IMR-90 (cell line): ENCODE results near the gene MAPK13. TPM values are rescaled to one million over a fixed set of nuclear protein-coding genes. Genes with fewer than 3 reads are reported as not detected.

Experiments
- ATAC-seq: fragments of 200-7000 bp; cut with Tn5 transposase; 2 replicates; pipeline ENCODE4 v1.9.1; 2020; ENCODE audit warnings: low read depth, mild to moderate bottlenecking, moderate library complexity
- BruUV-seq: library from RNA; stranded (reverse); fragments of 400-500 nt; replicated peaks from 2 replicates; lab custom pipeline; 2021; lab: Mats Ljungman, UMichigan
- CTCF ChIA-PET: fragments of 300-600 bp; formaldehyde crosslinking; extraction: SDS; loops from one replicate; lab custom pipeline; 2021; ENCODE audit warnings: antibody characterized with exemption; lab: Yijun Ruan, JAX
- POLR2A ChIA-PET: fragments of 300-600 bp; sonication (Branson Sonifier 250); formaldehyde crosslinking; loops from one replicate; lab custom pipeline; 2022; ENCODE audit warnings: antibody characterized with exemption; ENCODE audit not compliant: unreplicated experiment; lab: Charles Lee
- DNase-seq: peaks from one replicate; pipeline ENCODE4 v3.0.0; 2013
- H2AFZ ChIP-seq: replicated peaks from 2 replicates; pipeline ENCODE3; 2013; ENCODE audit warnings: low read length, mild to moderate bottlenecking; ENCODE audit not compliant: poor library complexity
- H2AK5ac ChIP-seq: 2 replicates; pipeline ENCODE4 v1.6.1; 2013; ENCODE audit warnings: low read depth, low read length, inconsistent platforms
- H2AK9ac ChIP-seq: replicated peaks from 2 replicates; pipeline ENCODE3; 2013; ENCODE audit warnings: mild to moderate bottlenecking, low read depth, low read length, moderate library complexity; ENCODE audit not compliant: poor library complexity
- H2BK120ac ChIP-seq: 2 replicates; pipeline ENCODE4 v1.6.1; 2013; ENCODE audit warnings: low read depth, low read length, inconsistent platforms
- H2BK15ac ChIP-seq: 3 replicates; pipeline ENCODE4 v1.6.1; 2013; ENCODE audit warnings: low read depth, low read length, inconsistent platforms
- H2BK20ac ChIP-seq: 2 replicates; pipeline ENCODE4 v1.6.1; 2013; ENCODE audit warnings: low read depth, mild to moderate bottlenecking, inconsistent platforms, low read length, moderate library complexity
- H2BK5ac ChIP-seq: 2 replicates; pipeline ENCODE4 v1.6.1; 2013; ENCODE audit warnings: mild to moderate bottlenecking, low read depth, low read length, inconsistent platforms; ENCODE audit not compliant: poor library complexity, severe bottlenecking
- H3K14ac ChIP-seq: replicated peaks from 2 replicates; pipeline ENCODE4 v1.6.1; 2013; ENCODE audit warnings: low read depth, low read length, inconsistent platforms
- H3K18ac ChIP-seq: 2 replicates; pipeline ENCODE4 v1.6.1; 2013; ENCODE audit warnings: low read depth, low read length, control low read depth
- H3K23ac ChIP-seq: 2 replicates; pipeline ENCODE4 v1.6.1; 2013; ENCODE audit warnings: low read depth, low read length, inconsistent platforms
- H3K27ac ChIP-seq: 2 replicates; pipeline ENCODE4 v1.5.1; 2013; ENCODE audit warnings: mild to moderate bottlenecking, control low read depth, low read length; ENCODE audit not compliant: insufficient read depth
- H3K27me3 ChIP-seq: 2 replicates; pipeline ENCODE4 v1.6.1; 2013; ENCODE audit warnings: low read length; ENCODE audit not compliant: control insufficient read depth, insufficient read depth
- H3K36me3 ChIP-seq: 2 replicates; pipeline ENCODE4 v1.6.1; 2013; ENCODE audit warnings: low read length, mixed read lengths; ENCODE audit not compliant: control insufficient read depth, insufficient read depth
- H3K4ac ChIP-seq: 2 replicates; pipeline ENCODE4 v1.6.1; 2013; ENCODE audit warnings: low read depth, low read length, inconsistent platforms
- H3K4me1 ChIP-seq: 2 replicates; pipeline ENCODE4 v1.6.1; 2013; ENCODE audit warnings: low read length, mixed read lengths; ENCODE audit not compliant: control insufficient read depth, insufficient read depth
- H3K4me2 ChIP-seq: 2 replicates; pipeline ENCODE4 v1.6.1; 2013; ENCODE audit warnings: low read depth, mild to moderate bottlenecking, control low read depth, low read length, moderate library complexity
- H3K4me3 ChIP-seq: 2 replicates; pipeline ENCODE4 v1.5.1; 2013; ENCODE audit warnings: low read depth, mild to moderate bottlenecking, control low read depth, low read length, moderate library complexity; ENCODE audit not compliant: insufficient read depth
- H3K56ac ChIP-seq: 2 replicates; pipeline ENCODE4 v1.6.1; 2013; ENCODE audit warnings: low read length, inconsistent platforms; ENCODE audit not compliant: insufficient read depth; ENCODE audit errors: extremely low read depth
- H3K79me1 ChIP-seq, 2 experiments: 2 replicates each; pipeline ENCODE4 v1.6.1; 2013; ENCODE audit warnings: low read length in 2 of 2, inconsistent platforms in 1 of 2, low read depth in 1 of 2
- H3K9ac ChIP-seq: 2 replicates; pipeline ENCODE4 v1.6.1; 2013; ENCODE audit warnings: low read depth, low read length, control low read depth
- H3K9me1 ChIP-seq: 2 replicates; pipeline ENCODE4 v1.6.1; 2013; ENCODE audit warnings: low read length, inconsistent platforms; ENCODE audit not compliant: insufficient read depth
- H3K9me3 ChIP-seq: 2 replicates; pipeline ENCODE4 v1.6.1; 2013; ENCODE audit warnings: low read length; ENCODE audit not compliant: control insufficient read depth, insufficient read depth
- H4K20me1 ChIP-seq: 2 replicates; pipeline ENCODE4 v1.6.1; 2013; ENCODE audit warnings: low read length, inconsistent platforms; ENCODE audit not compliant: insufficient read depth
- H4K5ac ChIP-seq: 2 replicates; pipeline ENCODE4 v1.6.1; 2013; ENCODE audit warnings: mild to moderate bottlenecking, low read depth, low read length, control low read depth
- H4K8ac ChIP-seq, 2 experiments: 2 replicates each; pipeline ENCODE4 v1.6.1; 2013; ENCODE audit warnings: low read depth in 2 of 2, low read length in 2 of 2, control low read depth in 1 of 2, inconsistent platforms in 1 of 2
- H4K91ac ChIP-seq: 2 replicates; pipeline ENCODE4 v1.6.1; 2013; ENCODE audit warnings: low read depth, low read length, inconsistent platforms; ENCODE audit not compliant: insufficient read depth
- BHLHE40 ChIP-seq: fragments of 150-350 bp; IDR thresholded peaks from 2 replicates; pipeline ENCODE4 v1.6.1; 2016; ENCODE audit warnings: mild to moderate bottlenecking, low read depth, low read length
- CEBPB ChIP-seq: IDR thresholded peaks from 2 replicates; pipeline ENCODE4 v1.6.1; 2012; ENCODE audit warnings: low read depth, low read length, improper control_type of control experiment
- CHD1 ChIP-seq: IDR thresholded peaks from 2 replicates; pipeline ENCODE4 v1.6.1; 2012; ENCODE audit warnings: low read depth, low read length, improper control_type of control experiment
- FOS ChIP-seq: fragments of 150-350 bp; IDR thresholded peaks from 2 replicates; pipeline ENCODE4 v1.6.1; 2016; ENCODE audit warnings: low read depth, low read length
- MAZ ChIP-seq: IDR thresholded peaks from 2 replicates; pipeline ENCODE4 v1.6.1; 2012; ENCODE audit warnings: low read depth, mild to moderate bottlenecking, low read length, improper control_type of control experiment, moderate library complexity, borderline replicate concordance
- MXI1 ChIP-seq: IDR thresholded peaks from 2 replicates; pipeline ENCODE4 v1.6.1; 2012; ENCODE audit warnings: low read depth, mild to moderate bottlenecking, low read length, moderate library complexity, borderline replicate concordance
- NFE2L2 ChIP-seq: fragments of 150-350 bp; IDR thresholded peaks from 2 replicates; pipeline ENCODE4 v1.6.1; 2016; ENCODE audit warnings: low read depth, mild to moderate bottlenecking, low read length
- POLR2A ChIP-seq: IDR thresholded peaks from 2 replicates; pipeline ENCODE4 v1.6.1; 2012; ENCODE audit warnings: mild to moderate bottlenecking, low read depth, low read length
- SMC3 ChIP-seq: fragments of 150-350 bp; IDR thresholded peaks from 2 replicates; pipeline ENCODE4 v1.6.1; 2016; ENCODE audit warnings: low read depth, mild to moderate bottlenecking, antibody characterized with exemption, low read length, moderate library complexity
- WGBS, 2 experiments: methylation state at CpG; one replicate each; pipeline versions ENCODE4 v1.1.5 to v1.1.7; 2013; ENCODE audit warnings: missing lambda C conversion rate in 2 of 2; ENCODE audit not compliant: insufficient read length in 1 of 2; ENCODE audit errors: extremely low coverage in 2 of 2; 5-methylcytosine and 5-hydroxymethylcytosine counted together
- dilution Hi-C: fragments of 300-500 bp; cut with HindIII; formaldehyde crosslinking; loops from one replicate; pipeline ENCODE4 v1.14.3; 2018; ENCODE audit warnings: low sequenced_read_pairs; ENCODE audit not compliant: unreplicated experiment
- in situ Hi-C: fragments of 300-500 bp; cut with MboI; formaldehyde crosslinking; loops from 3 replicates; pipeline ENCODE4 v1.14.3; 2019; ENCODE audit warnings: low sequenced_read_pairs, inconsistent platforms, mixed read lengths
- intact Hi-C: fragments of 100-400 bp; cut with micrococcal nuclease; formaldehyde crosslinking; loops from 2 replicates; pipeline ENCODE4 v1.10.0; 2022
- polyA plus RNA-seq, 3 experiments: library from polyadenylated mRNA; depleted of rRNA; stranded (reverse); fragments of >200 nt; gene quantifications; 2 replicates each; pipeline ENCODE4 v1.2.3, GENCODE V29; 2012; ENCODE audit warnings: low replicate concordance in 1 of 3
- total RNA-seq: library from RNA; depleted of rRNA; stranded (reverse); fragments of >200 nt; gene quantifications from 2 replicates; pipeline ENCODE4 v1.2.3, GENCODE V29; 2012
- TF ChIP-seq, protein P1 (sequence below): conservative IDR thresholded peaks from 2 replicates; pipeline ENCODE4 v1.5.1; 2012; ENCODE audit warnings: mild to moderate bottlenecking, low read depth, low read length, improper control_type of control experiment
- TF ChIP-seq, protein P2 (sequence below): fragments of 150-350 bp; IDR thresholded peaks from 2 replicates; pipeline ENCODE4 v1.6.1; 2016; ENCODE audit warnings: low read depth, mild to moderate bottlenecking, low read length, moderate library complexity, borderline replicate concordance

MAPK13 gene
- total and polyA plus RNA-seq, 2 of the 4 experiments (the other 2 are of a cell fraction), result 2.0 to 2.9 TPM

DNA sequence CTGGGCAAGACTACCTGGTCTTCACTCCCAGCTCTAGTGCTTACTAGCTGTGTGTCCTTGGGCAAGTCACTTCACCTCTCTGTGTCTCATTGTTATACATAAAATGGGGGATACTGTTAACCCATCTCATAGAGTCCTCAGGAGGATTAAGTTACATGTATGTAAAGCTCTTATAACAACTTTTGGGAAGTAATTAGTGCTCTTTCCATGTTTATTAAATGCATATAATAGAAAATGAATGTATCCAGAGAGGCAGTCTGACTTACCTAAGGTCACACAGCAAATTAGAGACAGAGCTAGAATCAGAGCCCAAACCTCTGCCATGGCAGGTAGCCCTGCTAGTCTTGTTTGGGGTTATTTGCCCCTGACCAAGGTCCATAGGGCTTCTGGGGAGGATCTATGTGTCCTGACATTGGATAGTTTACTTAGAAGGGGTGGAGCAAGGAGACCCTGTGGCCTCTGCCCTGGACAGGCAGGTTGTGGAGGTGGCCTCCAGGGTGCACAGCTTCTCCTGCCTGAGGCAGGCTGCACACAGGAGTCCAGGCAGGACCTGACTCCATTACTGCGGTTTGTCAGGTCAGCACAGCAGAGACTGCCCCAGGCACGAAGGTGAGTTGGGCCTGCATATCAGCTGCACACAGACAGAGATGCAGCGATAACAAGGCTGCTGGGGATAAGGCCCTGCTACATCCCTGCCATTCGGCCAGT lies 8.4 kb upstream of the MAPK13 start:
- ChIA-PET POLR2A (no interaction called here), CTCF (no interaction called here)
- no peak overlapping the region for H2BK120ac ChIP-seq
- H3K27me3 ChIP-seq, result no peaks in the 10 kb centered on the region
- TF ChIP-seq SMC3, result no peak
- no peak for TF ChIP-seq CHD1
- TF ChIP-seq NFE2L2, result no peak
- TF ChIP-seq MAZ, result no peak
- TF ChIP-seq BHLHE40, result no peak
- no peak for TF ChIP-seq POLR2A
- TF ChIP-seq CEBPB, result no peak
- TF ChIP-seq, protein P1, sequence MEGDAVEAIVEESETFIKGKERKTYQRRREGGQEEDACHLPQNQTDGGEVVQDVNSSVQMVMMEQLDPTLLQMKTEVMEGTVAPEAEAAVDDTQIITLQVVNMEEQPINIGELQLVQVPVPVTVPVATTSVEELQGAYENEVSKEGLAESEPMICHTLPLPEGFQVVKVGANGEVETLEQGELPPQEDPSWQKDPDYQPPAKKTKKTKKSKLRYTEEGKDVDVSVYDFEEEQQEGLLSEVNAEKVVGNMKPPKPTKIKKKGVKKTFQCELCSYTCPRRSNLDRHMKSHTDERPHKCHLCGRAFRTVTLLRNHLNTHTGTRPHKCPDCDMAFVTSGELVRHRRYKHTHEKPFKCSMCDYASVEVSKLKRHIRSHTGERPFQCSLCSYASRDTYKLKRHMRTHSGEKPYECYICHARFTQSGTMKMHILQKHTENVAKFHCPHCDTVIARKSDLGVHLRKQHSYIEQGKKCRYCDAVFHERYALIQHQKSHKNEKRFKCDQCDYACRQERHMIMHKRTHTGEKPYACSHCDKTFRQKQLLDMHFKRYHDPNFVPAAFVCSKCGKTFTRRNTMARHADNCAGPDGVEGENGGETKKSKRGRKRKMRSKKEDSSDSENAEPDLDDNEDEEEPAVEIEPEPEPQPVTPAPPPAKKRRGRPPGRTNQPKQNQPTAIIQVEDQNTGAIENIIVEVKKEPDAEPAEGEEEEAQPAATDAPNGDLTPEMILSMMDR, result no peak
- TF ChIP-seq, protein P2, sequence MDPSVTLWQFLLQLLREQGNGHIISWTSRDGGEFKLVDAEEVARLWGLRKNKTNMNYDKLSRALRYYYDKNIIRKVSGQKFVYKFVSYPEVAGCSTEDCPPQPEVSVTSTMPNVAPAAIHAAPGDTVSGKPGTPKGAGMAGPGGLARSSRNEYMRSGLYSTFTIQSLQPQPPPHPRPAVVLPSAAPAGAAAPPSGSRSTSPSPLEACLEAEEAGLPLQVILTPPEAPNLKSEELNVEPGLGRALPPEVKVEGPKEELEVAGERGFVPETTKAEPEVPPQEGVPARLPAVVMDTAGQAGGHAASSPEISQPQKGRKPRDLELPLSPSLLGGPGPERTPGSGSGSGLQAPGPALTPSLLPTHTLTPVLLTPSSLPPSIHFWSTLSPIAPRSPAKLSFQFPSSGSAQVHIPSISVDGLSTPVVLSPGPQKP, result no peak
- no peak for TF ChIP-seq FOS
- TF ChIP-seq MXI1, result no peak
- in situ Hi-C loops, result loop anchor here (5.0 kb wide), 1 partner anchor 80 kb away; no protein-coding TSS in a partner anchor
- BruUV-seq, result no TSS peak
- no peak overlapping the region for H4K5ac ChIP-seq
- no peak overlapping the region for H3K4me2 ChIP-seq
- H4K8ac ChIP-seq, result no peak overlapping the region
- no peak overlapping the region for H2BK15ac ChIP-seq
- H3K18ac ChIP-seq, result no peak overlapping the region
- H3K27ac ChIP-seq, result no peak overlapping the region
- H4K20me1 ChIP-seq, result no peaks in the 10 kb centered on the region
- no peaks in the 10 kb centered on the region for H3K9me3 ChIP-seq
- no peak overlapping the region for H2AK9ac ChIP-seq
- peaks cover 15% of the 10 kb centered on the region for H3K9me1 ChIP-seq
- no peak overlapping the region for H3K9ac ChIP-seq
- no peak overlapping the region for H2BK5ac ChIP-seq
- DNase-seq (no peak), ATAC-seq (no peak)
- 66% methylated on average over 2 of the region's 4 CpGs; no CpG with 5 or more reads in 1 of the 2 experiments for WGBS, 2 experiments
- H3K4me3 ChIP-seq, result no peak overlapping the region
- no peak overlapping the region for H4K91ac ChIP-seq
- no peak overlapping the region for H2AK5ac ChIP-seq
- no peak overlapping the region for H3K4ac ChIP-seq
- H2BK20ac ChIP-seq, result no peak overlapping the region
- H2AFZ ChIP-seq, result no peak overlapping the region
- H3K23ac ChIP-seq, result no peak overlapping the region
- no peak overlapping the region for H3K56ac ChIP-seq
- dilution Hi-C loops, result no loop called here
- no peaks in the 10 kb centered on the region for H3K79me1 ChIP-seq
- H3K36me3 ChIP-seq, result peaks cover 2% of the 10 kb centered on the region; the same call in 1 of the 2 replicates
- intact Hi-C loops, result loop anchor here (2.0 kb wide), 1 partner anchor 239 kb away; no protein-coding TSS in a partner anchor
- H3K4me1 ChIP-seq, result peaks cover 12% of the 10 kb centered on the region
- no peak overlapping the region for H3K14ac ChIP-seq
